ENCODE measurements around the gene VAV1. TPM values are rescaled to one million over a fixed set of nuclear protein-coding genes. Genes with fewer than 3 reads are reported as not detected.
A peak's percentile ranks its signal among the peaks of the same experiment; 100 is the strongest.

Gene VAV1
- total and polyA plus RNA-seq, 9 of the 15 experiments (the other 6 are each of a cell fraction or from before 2014, with no cell fraction given) = 0.46 to 20.1 (median 11.1) TPM

GRCh38 chr19:6736169-6736916 is 36.2 kb upstream of the VAV1 start (continued):
- TF ChIP-seq, protein P1, sequence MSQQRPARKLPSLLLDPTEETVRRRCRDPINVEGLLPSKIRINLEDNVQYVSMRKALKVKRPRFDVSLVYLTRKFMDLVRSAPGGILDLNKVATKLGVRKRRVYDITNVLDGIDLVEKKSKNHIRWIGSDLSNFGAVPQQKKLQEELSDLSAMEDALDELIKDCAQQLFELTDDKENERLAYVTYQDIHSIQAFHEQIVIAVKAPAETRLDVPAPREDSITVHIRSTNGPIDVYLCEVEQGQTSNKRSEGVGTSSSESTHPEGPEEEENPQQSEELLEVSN (IDR thresholded peaks at IDR 0.05; ENCODE audit: borderline replicate concordance in 1 of 2, extremely low read depth in 1 of 2, insufficient read depth in 1 of 2, insufficient read length in 1 of 2, low read depth in 1 of 2, low read length in 1 of 2, poor library complexity in 1 of 2, severe bottlenecking in 1 of 2) = peak in 1 of 2 experiments; percentile 49
- TF ChIP-seq RB1 (IDR thresholded peaks at IDR 0.05; ENCODE audit: low read depth) = peak; percentile 49; the same call in 1 of the 2 replicates
- TF ChIP-seq NCOA4 (IDR thresholded peaks at IDR 0.05; ENCODE audit: partially characterized antibody) = no peak
- TF ChIP-seq, protein P2, sequence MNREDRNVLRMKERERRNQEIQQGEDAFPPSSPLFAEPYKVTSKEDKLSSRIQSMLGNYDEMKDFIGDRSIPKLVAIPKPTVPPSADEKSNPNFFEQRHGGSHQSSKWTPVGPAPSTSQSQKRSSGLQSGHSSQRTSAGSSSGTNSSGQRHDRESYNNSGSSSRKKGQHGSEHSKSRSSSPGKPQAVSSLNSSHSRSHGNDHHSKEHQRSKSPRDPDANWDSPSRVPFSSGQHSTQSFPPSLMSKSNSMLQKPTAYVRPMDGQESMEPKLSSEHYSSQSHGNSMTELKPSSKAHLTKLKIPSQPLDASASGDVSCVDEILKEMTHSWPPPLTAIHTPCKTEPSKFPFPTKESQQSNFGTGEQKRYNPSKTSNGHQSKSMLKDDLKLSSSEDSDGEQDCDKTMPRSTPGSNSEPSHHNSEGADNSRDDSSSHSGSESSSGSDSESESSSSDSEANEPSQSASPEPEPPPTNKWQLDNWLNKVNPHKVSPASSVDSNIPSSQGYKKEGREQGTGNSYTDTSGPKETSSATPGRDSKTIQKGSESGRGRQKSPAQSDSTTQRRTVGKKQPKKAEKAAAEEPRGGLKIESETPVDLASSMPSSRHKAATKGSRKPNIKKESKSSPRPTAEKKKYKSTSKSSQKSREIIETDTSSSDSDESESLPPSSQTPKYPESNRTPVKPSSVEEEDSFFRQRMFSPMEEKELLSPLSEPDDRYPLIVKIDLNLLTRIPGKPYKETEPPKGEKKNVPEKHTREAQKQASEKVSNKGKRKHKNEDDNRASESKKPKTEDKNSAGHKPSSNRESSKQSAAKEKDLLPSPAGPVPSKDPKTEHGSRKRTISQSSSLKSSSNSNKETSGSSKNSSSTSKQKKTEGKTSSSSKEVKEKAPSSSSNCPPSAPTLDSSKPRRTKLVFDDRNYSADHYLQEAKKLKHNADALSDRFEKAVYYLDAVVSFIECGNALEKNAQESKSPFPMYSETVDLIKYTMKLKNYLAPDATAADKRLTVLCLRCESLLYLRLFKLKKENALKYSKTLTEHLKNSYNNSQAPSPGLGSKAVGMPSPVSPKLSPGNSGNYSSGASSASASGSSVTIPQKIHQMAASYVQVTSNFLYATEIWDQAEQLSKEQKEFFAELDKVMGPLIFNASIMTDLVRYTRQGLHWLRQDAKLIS (CRISPR knock-in tag; IDR thresholded peaks at IDR 0.05) = no peak
- no peak for TF ChIP-seq ZNF311 (CRISPR knock-in tag; IDR thresholded peaks at IDR 0.05)
- TF ChIP-seq ZBTB49 (CRISPR knock-in tag; IDR thresholded peaks at IDR 0.05; ENCODE audit: borderline replicate concordance) = no peak
- peak; percentile 65; the same call in 1 of the 2 replicates for TF ChIP-seq MAX (CRISPR knock-in tag; IDR thresholded peaks at IDR 0.05)
- no peak for TF ChIP-seq CHD4 (IDR thresholded peaks at IDR 0.05; ENCODE audit: insufficient read depth, insufficient replicate concordance, low read depth, low read length, poor library complexity, severe bottlenecking)
- TF ChIP-seq, protein P3, sequence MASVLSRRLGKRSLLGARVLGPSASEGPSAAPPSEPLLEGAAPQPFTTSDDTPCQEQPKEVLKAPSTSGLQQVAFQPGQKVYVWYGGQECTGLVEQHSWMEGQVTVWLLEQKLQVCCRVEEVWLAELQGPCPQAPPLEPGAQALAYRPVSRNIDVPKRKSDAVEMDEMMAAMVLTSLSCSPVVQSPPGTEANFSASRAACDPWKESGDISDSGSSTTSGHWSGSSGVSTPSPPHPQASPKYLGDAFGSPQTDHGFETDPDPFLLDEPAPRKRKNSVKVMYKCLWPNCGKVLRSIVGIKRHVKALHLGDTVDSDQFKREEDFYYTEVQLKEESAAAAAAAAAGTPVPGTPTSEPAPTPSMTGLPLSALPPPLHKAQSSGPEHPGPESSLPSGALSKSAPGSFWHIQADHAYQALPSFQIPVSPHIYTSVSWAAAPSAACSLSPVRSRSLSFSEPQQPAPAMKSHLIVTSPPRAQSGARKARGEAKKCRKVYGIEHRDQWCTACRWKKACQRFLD (CRISPR knock-in tag; IDR thresholded peaks at IDR 0.05) = no peak; the same call in 1 of the 2 replicates
- TF ChIP-seq NR2C2 (CRISPR knock-in tag; IDR thresholded peaks at IDR 0.05) = peak; percentile 72
- TF ChIP-seq NR2C2 (tag; IDR thresholded peaks at IDR 0.05) = no peak
- peak; percentile 43; the same call in 1 of the 2 replicates for TF ChIP-seq GATAD2A (IDR thresholded peaks at IDR 0.05)
- no peak for TF ChIP-seq KLF13 (tag; IDR thresholded peaks at IDR 0.05; ENCODE audit: borderline replicate concordance, low read depth)
- TF ChIP-seq, protein P4, sequence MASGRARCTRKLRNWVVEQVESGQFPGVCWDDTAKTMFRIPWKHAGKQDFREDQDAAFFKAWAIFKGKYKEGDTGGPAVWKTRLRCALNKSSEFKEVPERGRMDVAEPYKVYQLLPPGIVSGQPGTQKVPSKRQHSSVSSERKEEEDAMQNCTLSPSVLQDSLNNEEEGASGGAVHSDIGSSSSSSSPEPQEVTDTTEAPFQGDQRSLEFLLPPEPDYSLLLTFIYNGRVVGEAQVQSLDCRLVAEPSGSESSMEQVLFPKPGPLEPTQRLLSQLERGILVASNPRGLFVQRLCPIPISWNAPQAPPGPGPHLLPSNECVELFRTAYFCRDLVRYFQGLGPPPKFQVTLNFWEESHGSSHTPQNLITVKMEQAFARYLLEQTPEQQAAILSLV (tag; IDR thresholded peaks at IDR 0.05) = no peak
- TF ChIP-seq SMARCA4 (IDR thresholded peaks at IDR 0.05) = no peak

Measured in K562 (cell line).